A172 (cell line): ENCODE results near the gene ITPR3. TPM values are rescaled to one million over a fixed set of nuclear protein-coding genes. Genes with fewer than 3 reads are reported as not detected.
"Not testable (repeated sequence)": the region's sequence is repeated elsewhere in the genome, so short reads cannot be mapped to it uniquely, and the experiment has no call there.

Experiments used
- DNase-seq: peaks from one replicate; pipeline ENCODE4 v3.0.0-alpha.2; 2015; ENCODE audit warnings: low spot score
- total RNA-seq: library from RNA; depleted of rRNA; stranded (reverse); fragments of >200 nt; shearing (Covaris generic); gene quantifications from 2 replicates; pipeline ENCODE4 v1.2.3, GENCODE V29; 2014

The ITPR3 gene
- total RNA-seq, 1 experiment from 2014 or later, result 59.8 TPM

DNA sequence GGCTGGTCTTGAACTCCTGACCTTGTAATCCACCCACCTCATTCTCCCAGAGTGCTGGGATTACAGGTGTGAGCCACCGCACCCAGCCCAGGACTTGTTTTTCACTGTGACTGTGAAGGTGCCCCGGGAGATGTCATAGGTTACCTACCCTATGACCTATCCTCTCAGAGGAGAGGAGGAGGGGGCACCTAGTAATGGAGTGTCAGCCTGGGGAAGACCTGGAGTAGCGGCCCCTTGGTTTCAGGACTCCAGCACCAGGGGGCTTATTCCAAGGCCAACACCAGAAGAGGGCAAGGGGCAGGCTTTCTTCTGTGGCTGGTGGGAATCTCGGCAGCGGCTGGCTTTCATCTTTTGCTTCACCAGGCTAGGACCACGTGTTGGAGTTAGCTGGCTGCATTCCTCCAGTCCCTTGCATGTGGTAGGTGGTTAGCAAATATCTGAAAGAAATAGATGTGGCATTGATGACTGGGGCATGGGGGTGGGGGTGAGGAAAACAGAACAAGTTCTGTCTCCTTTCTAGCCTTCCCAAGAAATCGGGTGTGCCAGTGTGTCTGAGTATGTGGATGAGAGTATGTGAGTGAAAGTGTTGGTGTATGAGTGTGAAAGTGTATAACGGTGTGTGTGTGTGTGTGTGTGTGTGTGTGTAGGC, 7.9 kb upstream of the ITPR3 start:
- DNase-seq, result peak; percentile 83

DNA sequence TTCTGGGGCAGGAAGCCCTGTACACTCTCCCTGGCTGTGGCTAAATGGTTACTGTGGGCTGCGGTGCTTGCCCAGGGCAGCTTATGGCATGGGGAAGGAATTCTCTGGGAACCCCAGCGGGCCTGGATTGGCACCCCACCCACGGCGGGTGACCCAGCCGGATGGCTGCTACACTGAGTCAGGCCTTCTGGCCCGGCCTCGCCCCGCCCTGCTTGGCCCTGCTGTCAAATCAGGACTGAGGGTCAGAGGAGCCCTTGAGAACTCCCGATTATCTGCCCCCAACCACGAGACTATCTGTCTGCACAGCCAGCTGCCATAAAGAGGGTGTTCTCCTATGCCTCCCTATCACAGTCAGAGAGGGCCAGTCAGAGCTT, 7.3 kb upstream of the ITPR3 start:
- peak; percentile 93 for DNase-seq

DNA sequence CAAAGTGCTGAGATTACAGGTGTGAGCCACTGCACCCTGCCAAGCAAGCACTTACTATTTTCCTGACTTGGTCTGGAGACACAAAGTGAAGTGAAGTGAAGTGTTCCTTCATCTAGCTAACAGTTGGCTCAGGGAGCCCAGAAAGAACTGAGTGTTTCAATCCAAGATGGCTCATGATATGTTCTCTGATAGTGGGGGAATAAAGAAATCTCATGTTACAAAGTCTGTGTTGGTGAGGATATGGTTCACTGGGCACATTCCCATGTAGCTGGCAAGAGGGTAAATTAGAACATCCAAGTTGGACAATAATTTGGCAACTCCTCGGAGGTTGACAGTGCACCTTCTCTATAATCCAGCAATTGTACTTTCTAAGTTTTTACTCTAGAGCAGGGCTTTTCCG, 5.0 kb upstream of the ITPR3 start:
- no peak for DNase-seq

DNA sequence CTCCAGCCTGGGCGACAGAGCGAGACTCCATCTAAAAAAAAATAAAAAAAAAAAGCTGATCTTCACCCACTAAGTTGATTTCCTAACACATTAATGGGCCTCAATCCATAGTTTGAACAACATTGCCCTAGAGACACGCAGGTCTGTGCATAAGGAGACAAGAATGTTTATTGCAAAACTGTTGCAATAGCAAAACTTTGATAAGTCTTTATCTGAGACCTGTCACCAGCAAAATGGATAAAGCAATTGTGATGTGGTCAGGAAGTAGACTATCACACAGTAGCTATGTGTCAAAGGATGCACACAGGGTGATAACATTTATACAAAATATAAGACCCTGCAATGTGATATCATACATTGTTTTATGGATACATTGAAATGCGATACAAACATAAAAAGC, 4.2 kb upstream of the ITPR3 start:
- DNase-seq, result no peak

DNA sequence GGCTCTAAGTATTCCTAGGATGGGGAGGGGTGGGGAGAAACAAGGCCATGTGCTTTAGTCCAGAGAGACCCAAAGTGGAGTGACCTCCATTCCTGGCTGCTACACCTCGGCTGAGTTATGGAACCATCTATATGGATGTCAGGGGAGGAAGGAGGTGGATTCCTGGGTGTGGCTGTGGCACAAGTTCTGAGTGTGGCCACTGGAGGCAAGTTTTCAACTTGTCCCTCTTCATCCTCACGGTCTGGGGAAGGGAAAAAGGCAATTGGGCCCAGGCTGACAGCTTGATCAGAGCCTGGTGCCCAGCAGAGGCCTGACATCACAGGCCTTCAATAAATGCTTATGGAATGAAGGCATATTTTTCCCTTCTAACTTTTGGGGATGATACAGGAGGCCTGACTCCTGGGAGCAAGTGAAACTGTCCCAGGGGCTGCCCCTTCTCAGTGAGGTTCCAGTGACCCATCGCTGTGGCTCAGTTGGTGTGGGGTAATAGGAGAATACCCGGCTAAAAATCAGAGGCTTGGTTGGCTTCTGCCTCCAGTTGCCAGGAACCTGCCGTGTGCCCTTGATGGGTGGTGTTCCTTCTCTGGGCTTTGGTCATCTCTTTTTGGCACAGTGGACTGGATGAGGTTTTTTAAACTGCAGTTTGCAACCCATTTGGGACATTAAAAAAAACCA, 1.8 kb upstream of the ITPR3 start:
- peak; percentile 57 for DNase-seq

DNA sequence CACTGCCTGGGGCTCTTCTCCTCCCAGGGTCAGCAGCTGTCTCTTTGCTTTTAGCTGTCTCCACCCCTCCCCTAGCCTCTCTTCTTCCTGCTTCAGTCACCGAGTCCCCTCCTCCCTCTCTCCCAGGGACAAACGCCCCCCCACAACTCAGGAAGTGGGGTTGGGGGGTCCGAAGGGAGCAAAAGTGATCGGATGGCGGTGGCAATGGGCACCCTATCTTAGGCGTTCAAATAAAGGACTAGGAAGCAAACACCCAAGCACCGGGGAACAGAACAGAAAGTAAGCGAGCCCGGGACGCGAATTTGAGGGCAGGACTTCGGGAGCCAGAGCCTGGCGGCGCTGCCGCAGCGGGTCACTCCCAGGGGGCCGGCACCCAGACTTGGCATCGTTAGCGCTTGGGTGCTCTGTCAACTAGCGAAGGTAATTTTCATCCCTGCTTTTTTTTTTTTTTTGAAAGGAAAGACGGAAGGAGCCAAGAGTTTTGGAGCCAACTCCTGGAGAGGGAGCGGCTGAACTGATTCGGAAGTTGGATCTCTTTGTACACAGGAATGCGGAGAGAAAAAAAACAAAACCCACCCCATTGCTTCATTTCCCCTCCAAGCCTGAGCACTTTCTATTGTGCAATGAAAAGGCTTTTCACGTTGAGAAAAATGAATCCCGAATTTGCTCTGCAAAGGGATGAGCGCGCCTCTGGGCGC, 815 bp upstream of the ITPR3 start:
- DNase-seq, result peak; percentile 50

DNA sequence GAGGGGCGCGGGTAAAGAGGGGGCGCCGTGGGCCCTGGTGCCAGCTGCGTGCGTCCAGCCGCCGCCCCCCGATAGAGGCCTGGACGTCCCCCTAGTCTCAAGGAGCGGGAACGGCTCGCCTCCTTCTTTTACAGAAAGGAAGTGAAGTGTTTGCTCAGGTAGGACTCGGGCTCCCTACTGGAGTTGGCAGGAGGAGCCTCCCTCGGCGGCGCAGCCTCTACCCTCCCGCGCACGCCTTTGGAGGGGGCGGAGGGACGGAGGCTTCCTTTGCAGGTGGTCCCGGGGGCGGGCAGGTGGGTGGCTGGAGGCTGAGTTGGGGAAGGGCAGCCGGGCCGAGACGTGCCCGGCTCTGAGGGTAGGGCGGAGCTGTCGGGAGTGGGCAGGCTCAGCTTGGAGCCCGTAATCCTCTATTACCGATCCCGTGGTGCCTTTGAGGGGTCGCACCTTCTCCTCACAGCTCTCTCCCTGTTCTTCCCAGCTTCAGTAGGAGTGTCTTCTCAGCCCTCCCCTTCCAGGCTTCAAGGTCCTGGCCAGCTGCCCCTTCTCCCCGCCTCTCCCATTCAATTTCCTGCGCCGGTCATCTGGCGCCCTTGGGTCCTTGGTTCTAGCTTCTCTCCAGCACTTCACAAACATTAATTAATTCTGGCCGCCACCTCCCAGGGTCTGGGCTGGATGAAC, 728 bp downstream of the ITPR3 start:
- peak; percentile 66 for DNase-seq

DNA sequence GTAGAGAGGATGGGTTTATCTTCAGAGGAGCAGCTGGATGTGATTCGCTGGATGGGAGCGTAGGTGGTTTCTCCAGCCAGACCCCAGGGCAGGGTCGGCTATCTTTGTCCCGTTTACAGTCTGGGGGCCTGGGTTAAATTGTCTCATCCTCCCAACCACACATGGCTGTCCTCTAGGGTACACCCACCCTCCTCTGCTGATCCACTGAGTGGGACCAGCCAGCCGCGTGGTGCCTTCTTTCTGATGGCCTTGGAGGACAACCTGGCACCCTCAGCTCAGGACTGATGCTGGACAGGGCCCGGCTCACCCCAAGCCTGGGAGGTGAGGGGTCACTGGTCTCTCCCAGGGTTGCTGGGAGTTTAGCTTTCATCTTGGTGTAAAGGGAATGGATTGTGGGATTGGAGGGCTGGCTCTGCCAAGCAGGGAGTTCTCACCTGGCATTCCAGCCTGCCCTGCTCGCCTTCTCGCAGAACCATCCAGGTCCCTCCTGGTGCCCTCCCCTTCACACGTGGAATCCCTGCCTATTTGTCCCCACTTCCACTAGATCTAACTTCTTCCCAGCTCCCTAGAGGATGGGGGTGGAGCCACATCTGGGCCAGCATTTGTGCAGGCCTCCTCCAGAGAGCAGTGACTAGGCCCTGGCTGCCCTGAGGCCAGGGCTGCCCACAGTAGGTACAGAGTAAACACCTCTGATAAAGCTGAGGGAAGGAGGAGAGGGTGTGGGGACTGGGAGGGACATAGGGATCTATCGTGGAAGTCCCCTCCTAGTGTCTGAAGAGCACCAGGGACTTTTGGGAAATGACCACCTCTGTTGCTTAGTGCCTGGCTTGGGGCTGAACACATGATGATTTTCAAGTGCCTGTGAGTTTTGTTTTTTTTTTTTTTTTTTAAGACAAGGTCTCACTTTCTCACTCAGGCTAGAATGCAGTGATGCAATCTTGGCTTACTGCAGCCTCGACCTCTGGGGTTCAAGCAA, 1.6 kb downstream of the ITPR3 start:
- no peak for DNase-seq

DNA sequence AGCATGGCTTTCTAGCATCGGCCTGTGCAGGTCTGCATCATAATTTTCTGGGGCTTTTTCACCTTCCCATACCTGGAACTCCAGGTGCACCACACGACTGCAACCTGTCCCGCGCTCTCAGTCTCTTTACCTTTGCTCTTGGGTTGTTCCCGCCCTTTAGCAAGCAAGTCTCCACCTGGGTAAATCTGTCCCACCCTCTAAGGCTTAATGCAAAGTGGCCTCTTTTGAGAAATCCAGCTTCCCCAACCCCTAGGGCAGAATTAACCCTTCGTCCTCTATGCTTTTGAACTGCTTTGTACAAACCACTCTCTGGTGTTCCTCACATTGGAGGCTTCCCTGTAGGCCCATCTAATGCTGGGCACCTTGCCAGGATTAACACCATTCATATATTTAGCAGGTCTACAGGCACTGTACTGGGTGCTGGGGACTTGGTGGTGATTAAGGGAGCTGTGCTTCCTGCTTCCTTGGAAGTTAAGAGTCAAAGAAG, 2.8 kb downstream of the ITPR3 start:
- DNase-seq, result no peak

DNA sequence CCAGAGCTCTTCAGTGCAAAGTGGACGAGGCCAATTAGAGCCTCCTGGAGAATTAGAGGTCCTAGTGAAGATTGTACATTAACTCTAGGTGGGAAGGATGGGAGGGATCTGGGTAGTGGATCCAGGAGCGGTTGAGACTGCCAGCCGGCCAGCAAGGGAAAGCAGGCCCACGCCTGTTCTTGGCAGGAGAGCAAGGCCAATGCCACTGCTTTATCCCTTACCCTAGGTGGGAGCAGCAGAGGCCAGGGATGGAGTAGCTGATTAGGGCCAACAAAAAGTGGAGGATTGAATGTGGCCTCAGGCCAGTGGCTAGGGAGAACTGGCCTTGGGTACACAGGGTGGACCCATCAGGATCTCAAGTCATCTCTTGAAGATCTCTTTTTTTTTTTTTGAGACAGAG, 3.7 kb downstream of the ITPR3 start:
- DNase-seq, result no peak

DNA sequence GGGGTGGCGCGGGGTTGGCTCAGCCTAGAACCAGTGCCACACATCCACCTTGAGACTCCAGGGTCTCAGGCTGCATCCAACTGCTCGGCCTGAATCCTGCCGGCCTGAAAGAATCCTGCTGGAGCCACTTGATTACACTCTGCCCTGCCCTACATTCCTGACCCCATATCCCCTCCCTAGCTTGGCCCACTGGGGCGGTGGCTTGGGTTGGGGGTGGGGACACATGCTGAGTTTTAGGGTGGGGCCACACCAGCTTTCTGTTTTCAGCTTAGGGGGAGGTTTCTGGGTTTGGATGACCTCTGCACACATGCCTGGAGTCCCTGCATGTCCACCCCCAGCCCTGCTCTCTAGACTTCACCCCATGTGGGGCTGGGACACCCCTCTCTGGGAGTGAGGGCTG, 6.8 kb downstream of the ITPR3 start:
- no peak for DNase-seq

DNA sequence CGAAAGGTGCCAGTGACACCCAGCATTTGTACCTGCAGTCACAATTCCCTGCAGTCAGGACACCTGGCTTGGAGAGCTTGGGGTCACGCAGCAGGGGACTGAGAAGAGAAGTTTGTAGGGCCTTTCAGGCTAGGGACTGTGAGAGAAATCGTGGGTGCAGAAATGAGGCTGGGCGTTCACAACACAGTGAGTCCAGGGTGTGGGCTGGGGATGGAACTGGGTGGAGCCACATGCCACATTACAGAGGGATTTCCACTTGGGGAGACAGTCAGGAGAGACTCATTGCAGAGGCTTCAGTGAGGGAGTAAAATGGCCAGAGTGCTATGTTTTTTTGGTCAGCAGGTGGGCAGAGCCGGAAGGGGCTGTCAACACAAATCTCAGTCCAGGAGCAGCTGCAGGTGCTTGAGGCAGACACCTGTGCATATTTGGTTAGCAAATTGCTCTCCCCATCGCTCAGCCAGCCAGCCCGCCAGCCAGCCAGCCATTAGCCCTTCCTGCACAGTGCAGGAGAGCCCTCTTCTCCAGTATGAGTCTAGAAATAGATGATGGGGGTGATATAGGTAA, 7.4 kb downstream of the ITPR3 start:
- no peak for DNase-seq

DNA sequence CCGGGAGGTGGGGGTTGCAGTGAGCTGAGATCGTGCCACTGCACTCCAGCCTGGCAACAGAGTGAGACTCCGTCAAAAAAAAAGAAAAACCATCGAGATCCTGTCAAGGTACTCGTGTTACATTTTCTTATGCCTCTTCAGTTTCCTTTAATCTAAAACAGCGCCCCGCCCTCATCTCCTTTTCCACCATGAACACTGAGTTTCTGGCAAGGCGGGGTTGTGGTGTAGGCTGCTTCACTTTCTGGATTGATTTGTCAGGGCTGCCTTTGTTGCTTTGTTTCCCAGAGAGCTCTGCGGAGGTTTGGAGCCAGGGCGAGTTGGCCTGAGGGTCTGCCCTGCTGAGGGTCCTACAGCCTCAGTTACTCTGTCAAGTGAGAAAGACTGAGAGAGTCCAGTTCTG, 8.9 kb downstream of the ITPR3 start:
- no peak for DNase-seq

DNA sequence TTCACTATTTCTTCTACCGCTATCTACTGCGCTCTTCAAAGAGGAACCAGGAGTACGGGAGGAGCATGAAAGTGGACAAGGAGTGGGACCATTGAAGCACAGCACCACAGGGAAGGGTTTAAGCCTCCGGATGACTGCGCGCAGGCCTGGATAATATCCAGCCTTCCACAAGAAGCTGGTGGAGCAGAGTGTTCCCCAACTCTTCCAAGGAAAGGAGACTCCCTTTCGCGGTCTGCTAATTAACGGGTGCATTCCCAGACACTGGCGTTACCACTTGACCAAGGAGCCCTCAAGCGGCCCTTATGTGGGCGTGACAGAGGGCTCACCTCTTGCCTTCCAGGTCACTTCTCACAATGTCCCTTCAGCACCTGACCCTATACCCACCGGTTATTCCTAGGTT, 10.4 kb downstream of the ITPR3 start:
- not testable (repeated sequence) for DNase-seq

DNA sequence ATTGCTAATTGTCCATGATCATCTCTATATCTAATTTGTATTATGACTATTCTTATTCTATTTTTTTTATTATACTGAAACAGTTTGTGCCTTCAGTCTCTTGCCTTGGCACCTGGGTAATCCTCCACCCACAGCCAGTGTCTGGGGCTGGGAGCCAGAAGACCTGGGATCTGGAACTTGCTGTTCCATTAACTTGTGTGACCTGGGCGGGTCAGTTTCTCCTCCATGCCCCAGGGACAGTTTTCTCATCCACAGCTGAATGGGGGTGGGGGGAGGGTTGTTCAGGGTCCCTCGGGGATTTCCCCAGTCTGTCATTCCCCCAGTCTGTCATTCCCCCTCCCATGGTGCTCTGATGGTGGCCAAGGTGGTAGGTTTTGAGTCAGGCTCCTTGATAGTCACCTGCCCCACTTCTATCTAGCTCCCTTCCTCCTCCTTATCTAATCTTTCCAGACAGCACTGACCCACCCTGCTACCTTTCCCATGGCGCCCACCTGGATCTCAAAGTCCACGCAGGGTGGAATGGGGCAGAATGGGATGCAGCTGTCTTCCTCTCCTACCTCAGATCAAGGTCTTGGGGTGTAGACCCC, 10.9 kb downstream of the ITPR3 start:
- no peak for DNase-seq

DNA sequence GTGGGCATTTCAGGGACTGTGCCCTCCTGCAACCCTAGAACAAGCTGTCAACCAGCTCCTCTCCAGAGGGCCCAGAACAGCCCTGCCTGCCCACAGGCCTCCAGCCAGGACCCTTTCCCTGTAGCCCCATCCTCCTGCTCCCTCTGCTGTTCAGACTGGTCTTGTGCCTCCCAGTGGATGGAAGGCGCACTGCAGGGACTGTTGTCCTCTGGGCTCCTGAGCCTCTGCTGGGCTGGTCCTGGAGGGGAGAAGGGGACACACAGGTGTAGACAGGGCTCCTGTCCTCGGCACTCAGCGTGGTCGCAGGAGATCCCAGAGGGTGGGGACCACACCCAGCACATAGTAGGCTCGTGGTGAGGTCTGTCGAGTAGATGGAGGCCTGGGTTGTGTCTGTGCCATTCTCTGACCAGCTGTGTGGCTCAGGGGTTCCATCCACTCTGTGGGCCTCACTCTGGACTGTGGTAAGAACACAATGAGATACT, 11.5 kb downstream of the ITPR3 start:
- no peak for DNase-seq

DNA sequence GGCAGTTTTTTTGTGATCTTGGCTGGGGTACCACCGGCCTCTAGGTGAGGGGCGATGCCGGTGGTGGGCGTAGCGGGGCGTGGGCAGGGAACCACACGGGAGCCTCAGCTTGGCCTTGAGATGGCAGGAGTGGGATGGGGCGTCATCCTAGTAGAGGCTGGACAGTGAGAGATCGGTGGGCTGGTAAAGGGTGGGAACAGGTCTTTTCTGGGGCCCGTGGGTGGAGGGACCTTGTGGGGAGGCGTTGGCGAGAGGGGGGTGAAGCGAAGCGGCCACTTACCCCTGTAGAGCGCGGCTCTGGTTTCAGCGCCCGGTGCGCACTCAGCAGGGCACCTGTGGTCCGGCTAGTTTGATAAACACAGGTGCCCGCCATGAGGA, 12.0 kb downstream of the ITPR3 start:
- no peak for DNase-seq

DNA sequence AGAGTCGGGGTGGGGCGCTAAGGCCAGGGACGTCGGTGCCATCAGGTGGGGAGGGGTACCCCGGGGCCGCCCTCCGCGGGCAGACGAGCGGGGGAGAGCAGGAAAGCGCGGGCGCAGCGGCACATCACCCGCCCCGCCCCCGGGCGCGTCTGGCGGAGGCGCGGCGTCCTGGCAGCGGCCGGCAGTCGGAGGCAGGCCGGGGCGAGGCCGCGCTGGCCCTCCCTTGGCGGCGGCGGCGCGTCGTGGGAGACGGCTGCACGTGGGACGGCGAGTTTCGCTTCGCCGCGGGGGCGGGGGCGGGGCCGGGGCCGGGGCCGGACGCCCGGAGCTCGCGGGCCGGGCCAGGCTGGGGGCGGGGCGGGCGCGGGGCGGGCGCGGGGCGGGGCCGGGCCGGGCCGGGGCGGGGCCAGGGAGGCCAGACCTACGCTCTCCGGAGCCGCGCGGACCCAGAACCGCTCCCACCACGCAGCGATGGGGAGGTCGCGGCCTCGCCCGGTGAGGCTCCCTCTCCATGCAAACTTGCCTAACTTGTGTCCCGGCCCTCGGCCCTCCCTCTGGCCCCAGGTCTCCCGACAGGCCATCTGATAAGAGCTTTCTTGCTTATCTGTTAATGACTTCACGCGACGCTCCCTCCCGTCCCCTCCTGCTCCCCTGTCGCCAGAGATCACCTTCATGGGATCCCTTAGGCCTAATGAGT, 12.5 kb downstream of the ITPR3 start:
- DNase-seq, result no peak

DNA sequence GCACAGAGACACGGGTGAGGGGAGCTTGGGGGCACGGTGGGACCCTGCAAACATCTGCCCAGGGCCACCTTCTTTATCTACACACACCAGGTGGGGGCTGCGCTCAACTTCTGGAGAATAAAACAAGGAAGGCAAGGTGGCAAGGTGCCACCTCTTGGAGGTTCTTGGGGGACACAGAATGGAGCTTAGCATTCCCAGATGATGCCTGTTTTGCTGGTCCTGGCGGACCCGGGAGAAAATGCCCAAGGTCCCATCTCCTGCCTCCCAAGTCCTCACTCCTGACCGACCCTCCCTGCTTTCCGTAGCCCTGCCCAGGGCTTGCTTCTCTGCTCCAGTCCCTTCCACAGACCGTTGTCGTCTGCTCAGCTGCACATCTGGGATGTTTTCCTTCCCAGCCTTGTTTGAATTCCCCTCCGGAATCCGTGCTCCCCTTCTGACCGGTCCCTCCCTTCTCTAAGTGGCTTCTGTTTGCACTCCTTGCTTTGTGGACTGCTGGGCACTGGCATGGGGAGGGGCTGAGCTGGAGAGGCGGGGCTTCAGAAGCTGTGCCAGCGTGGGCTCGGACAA, 13.1 kb downstream of the ITPR3 start:
- no peak for DNase-seq

DNA sequence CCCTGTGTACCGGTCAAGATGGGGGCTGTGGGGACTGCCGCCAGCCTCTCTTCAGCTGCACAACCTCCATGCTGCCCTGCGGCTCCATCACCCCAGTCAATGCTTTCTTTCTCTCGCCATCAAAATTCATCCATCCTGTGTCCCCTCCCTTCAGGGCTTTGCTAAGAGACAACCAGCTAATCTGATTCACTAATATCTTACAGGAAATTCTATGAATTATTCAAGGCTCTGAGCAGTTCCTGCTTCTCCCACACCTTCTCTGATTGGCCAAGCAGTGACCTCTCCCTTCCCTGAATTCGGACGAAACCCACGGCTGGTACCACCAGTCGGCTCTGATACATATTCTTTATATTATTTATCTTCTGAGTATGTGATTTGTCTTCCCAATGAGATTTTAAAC, 13.8 kb downstream of the ITPR3 start:
- no peak for DNase-seq
